GM04503 (cell line): Measurements from ENCODE around the gene TRIM62.
"Not testable (repeated sequence)": the region's sequence is repeated elsewhere in the genome, so short reads cannot be mapped to it uniquely, and the experiment has no call there.

Experiments used
- DNase-seq: peaks from one replicate; pipeline ENCODE4 v3.0.0-alpha.2; 2012; ENCODE audit warnings: low read depth

Gene TRIM62

GRCh38 chr1:33133478-33134105 is 48.3 kb downstream of the TRIM62 start:
- no peak for DNase-seq

- DNase-seq, result no peak
Observed at GRCh38 chr1:33132549-33132948, 49.3 kb downstream of the TRIM62 start.

- DNase-seq, result no peak
Observed at GRCh38 chr1:33131191-33131590, 50.7 kb downstream of the TRIM62 start.

GRCh38 chr1:33130297-33130696 is 51.5 kb downstream of the TRIM62 start:
- DNase-seq, result no peak

- DNase-seq, result no peak
Observed at GRCh38 chr1:33128781-33129180, 53.1 kb downstream of the TRIM62 start.

- DNase-seq, result peak; percentile 96
Observed at GRCh38 chr1:33127001-33127823, 54.6 kb downstream of the TRIM62 start.

- no peak for DNase-seq
Observed at GRCh38 chr1:33126411-33127000, 55.3 kb downstream of the TRIM62 start.

- DNase-seq, result not testable (repeated sequence)
Observed at GRCh38 chr1:33124647-33125046, 57.2 kb downstream of the TRIM62 start.

- no peak for DNase-seq
Observed at GRCh38 chr1:33123266-33123665, 58.6 kb downstream of the TRIM62 start.

- DNase-seq, result no peak
Observed at GRCh38 chr1:33122483-33123178, 59.2 kb downstream of the TRIM62 start.

GRCh38 chr1:33121728-33122127 is 60.1 kb downstream of the TRIM62 start:
- no peak for DNase-seq

- DNase-seq, result no peak
Observed at GRCh38 chr1:33120436-33121231, 61.2 kb downstream of the TRIM62 start.

GRCh38 chr1:33119532-33120217 is 62.2 kb downstream of the TRIM62 start:
- no peak for DNase-seq

- DNase-seq, result no peak
Observed at GRCh38 chr1:33119050-33119449, 62.8 kb downstream of the TRIM62 start.

- DNase-seq, result no peak
Observed at GRCh38 chr1:33118274-33118673, 63.6 kb downstream of the TRIM62 start.

GRCh38 chr1:33117440-33118085 is 64.3 kb downstream of the TRIM62 start:
- DNase-seq, result no peak

GRCh38 chr1:33111965-33112364 is 69.9 kb downstream of the TRIM62 start:
- DNase-seq, result no peak

- DNase-seq, result no peak
Observed at GRCh38 chr1:33110477-33110876, 71.4 kb downstream of the TRIM62 start.

- DNase-seq, result not testable (repeated sequence)
Observed at GRCh38 chr1:33100119-33100415, 81.8 kb downstream of the TRIM62 start.

GRCh38 chr1:33099290-33100118 is 82.3 kb downstream of the TRIM62 start:
- DNase-seq, result peak; percentile 100
